Measurements from ENCODE around the gene ASPN. TPM values are rescaled to one million over a fixed set of nuclear protein-coding genes. Genes with fewer than 3 reads are reported as not detected.

ASPN gene
- total and polyA plus RNA-seq, 4 donors, result 1.3 to 18.9 (median 1.8) TPM

DNA sequence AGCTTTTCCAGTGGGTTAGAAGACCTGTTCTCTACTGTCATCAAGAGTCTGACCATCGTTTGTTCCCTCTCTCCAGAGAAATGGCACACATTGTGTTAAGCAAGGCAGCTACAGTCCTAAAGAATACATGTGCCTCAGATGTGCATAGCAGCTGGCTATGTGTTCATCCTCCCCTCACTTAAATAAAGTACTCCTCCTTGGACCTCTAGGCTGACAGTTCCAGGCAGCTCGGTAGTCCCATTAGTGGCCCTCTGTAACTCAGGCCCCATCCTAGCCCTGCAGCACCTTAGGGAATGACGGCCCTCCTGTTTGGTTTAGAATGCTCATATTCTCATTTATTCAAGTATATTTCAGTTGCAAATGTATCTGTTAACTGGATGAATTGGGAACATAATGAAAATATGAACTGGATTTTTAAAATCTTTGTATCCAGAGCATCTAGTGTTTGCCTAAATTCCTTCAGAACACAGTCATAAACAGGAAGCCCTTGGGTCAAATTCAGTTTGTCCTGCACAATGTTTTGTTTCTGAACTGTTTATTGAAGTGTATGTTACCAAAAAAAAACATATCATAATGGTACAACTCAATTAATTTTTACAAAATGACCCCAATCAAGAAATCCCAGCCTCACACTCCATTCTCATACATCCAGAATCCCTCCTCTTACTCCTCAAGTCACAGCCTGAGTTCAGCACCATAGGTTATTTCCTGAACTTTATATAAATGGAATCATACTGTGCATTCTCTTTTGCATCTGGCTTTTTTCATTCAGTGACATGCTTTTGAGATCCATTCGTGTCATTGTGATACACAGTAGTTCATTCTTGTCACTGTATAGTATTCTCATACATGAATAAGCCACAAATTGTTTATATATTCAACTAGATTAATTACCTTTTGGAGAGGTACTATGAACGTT is 1.6 kb upstream of the ASPN start:
- TF ChIP-seq, protein P1, sequence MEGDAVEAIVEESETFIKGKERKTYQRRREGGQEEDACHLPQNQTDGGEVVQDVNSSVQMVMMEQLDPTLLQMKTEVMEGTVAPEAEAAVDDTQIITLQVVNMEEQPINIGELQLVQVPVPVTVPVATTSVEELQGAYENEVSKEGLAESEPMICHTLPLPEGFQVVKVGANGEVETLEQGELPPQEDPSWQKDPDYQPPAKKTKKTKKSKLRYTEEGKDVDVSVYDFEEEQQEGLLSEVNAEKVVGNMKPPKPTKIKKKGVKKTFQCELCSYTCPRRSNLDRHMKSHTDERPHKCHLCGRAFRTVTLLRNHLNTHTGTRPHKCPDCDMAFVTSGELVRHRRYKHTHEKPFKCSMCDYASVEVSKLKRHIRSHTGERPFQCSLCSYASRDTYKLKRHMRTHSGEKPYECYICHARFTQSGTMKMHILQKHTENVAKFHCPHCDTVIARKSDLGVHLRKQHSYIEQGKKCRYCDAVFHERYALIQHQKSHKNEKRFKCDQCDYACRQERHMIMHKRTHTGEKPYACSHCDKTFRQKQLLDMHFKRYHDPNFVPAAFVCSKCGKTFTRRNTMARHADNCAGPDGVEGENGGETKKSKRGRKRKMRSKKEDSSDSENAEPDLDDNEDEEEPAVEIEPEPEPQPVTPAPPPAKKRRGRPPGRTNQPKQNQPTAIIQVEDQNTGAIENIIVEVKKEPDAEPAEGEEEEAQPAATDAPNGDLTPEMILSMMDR (IDR thresholded peaks at IDR 0.05; ENCODE audit: control extremely low read depth, extremely low read depth), result no peak
- H3K36me3 ChIP-seq (ENCODE audit: control insufficient read depth in 4 of 4, insufficient read depth in 4 of 4, low read length in 4 of 4), result no peaks in the 10 kb centered on the region
- peaks cover 0 to 51% (median 21%) of the 10 kb centered on the region in 5 donors for H3K4me1 ChIP-seq (ENCODE audit: control insufficient read depth in 5 of 5, insufficient read depth in 5 of 5, low read length in 5 of 5)
- no peaks in the 10 kb centered on the region for H3K27me3 ChIP-seq (ENCODE audit: control insufficient read depth in 3 of 3, insufficient read depth in 3 of 3, low read length in 2 of 3)
- WGBS, 2 donors, result 75 to 77% methylated on average over 5 of the region's 5 CpGs
- no peak overlapping the region for H3K4me3 ChIP-seq
- ATAC-seq (ENCODE audit: insufficient read depth, low FRiP score) (no peak), DNase-seq (peak in 2 of 3 donors; percentile 57 to 73)
- no peak overlapping the region for H3K9ac ChIP-seq (ENCODE audit: insufficient read depth in 1 of 2, low read length in 2 of 2)
- H3K27ac ChIP-seq (ENCODE audit: low read depth in 1 of 2, low read length in 1 of 2), result peak overlapping the region; percentile 26 to 65
- no peaks in the 10 kb centered on the region for H3K9me3 ChIP-seq (ENCODE audit: control insufficient read depth in 4 of 4, insufficient read depth in 3 of 4, low read length in 3 of 4)

GRCh38 chr9:92482805-92483204 is 499 bp upstream of the ASPN start:
- ATAC-seq (ENCODE audit: insufficient read depth, low FRiP score), result no peak
- peaks cover 0 to 47% (median 21%) of the 10 kb centered on the region in 5 donors for H3K4me1 ChIP-seq (ENCODE audit: control insufficient read depth in 5 of 5, insufficient read depth in 5 of 5, low read length in 5 of 5)
- peak in 2 of 3 donors; percentile 71 to 84 for DNase-seq
- no peaks in the 10 kb centered on the region for H3K27me3 ChIP-seq (ENCODE audit: control insufficient read depth in 3 of 3, insufficient read depth in 3 of 3, low read length in 2 of 3)
- no peak overlapping the region for H3K27ac ChIP-seq (ENCODE audit: low read depth in 1 of 2, low read length in 1 of 2)
- no peak overlapping the region for H3K4me3 ChIP-seq
- H3K9me3 ChIP-seq (ENCODE audit: control insufficient read depth in 4 of 4, insufficient read depth in 3 of 4, low read length in 3 of 4), result no peaks in the 10 kb centered on the region
- no peak overlapping the region for H3K9ac ChIP-seq (ENCODE audit: insufficient read depth in 1 of 2, low read length in 2 of 2)
- no peaks in the 10 kb centered on the region for H3K36me3 ChIP-seq (ENCODE audit: control insufficient read depth in 4 of 4, insufficient read depth in 4 of 4, low read length in 4 of 4)
- TF ChIP-seq, protein P1 (IDR thresholded peaks at IDR 0.05; ENCODE audit: control extremely low read depth, extremely low read depth), result no peak

DNA sequence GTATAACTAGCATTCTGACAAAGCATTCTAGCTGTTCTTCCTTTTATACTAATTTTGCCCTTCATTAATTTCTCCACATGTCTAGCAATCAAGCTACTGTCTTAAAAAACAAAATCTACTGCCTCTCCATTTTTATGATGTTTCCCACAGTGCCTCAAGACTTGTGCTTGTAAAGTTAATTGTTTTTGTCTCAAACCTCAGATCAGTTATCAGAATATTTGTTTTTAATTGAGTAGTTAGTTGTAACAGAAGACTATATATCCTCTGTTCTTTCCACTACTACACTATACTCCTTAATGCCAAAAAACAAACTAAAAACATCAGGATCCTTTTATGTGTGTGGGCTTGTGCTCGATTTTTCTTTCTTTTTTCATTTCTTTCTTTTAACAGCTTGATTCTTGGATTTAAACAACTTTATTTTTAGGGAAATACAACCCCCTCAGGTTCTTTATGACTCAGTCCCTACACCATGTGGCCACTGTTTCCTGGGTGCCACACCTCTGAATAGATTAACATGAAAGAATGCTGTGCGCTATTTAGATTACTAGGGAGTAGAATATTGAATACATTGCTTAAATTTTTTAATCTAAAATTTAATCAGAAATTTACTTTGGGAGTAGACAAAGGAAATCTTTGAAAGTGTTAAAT is 1.2 kb downstream of the ASPN start:
- Histone ChIP-seq H3K27ac (ENCODE audit: low read depth in 1 of 2, low read length in 1 of 2) (peak overlapping the region in 1 of 2 donors; percentile 40), H3K9ac (ENCODE audit: insufficient read depth in 1 of 2, low read length in 2 of 2) (peak overlapping the region in 1 of 2 donors; percentile 36), H3K9me3 (ENCODE audit: control insufficient read depth in 4 of 4, insufficient read depth in 3 of 4, low read length in 3 of 4) (no peaks in the 10 kb centered on the region), H3K4me3 (no peak overlapping the region), H3K36me3 (ENCODE audit: control insufficient read depth in 4 of 4, insufficient read depth in 4 of 4, low read length in 4 of 4) (no peaks in the 10 kb centered on the region), H3K27me3 (ENCODE audit: control insufficient read depth in 3 of 3, insufficient read depth in 3 of 3, low read length in 2 of 3) (no peaks in the 10 kb centered on the region), H3K4me1 (ENCODE audit: control insufficient read depth in 5 of 5, insufficient read depth in 5 of 5, low read length in 5 of 5) (peaks cover 0 to 47% (median 21%) of the 10 kb centered on the region in 5 donors)
- ATAC-seq (ENCODE audit: insufficient read depth, low FRiP score) (no peak), DNase-seq (peak in 2 of 3 donors; percentile 34 to 47)
- TF ChIP-seq, protein P1 (IDR thresholded peaks at IDR 0.05; ENCODE audit: control extremely low read depth, extremely low read depth), result no peak
- 60 to 83% methylated on average over 2 of the region's 2 CpGs for WGBS, 2 donors

Measured in lung (tissue), 12 donors.